HEK293 (cell line): Measurements from ENCODE around the gene EIF4B.
A peak's percentile ranks its signal among the peaks of the same experiment; 100 is the strongest.

Experiments used
- CTCF ChIA-PET: fragments of 350-600 bp; formaldehyde crosslinking; extraction: SDS; loops from one replicate; lab custom pipeline; 2021; ENCODE audit warnings: antibody characterized with exemption; lab: Yijun Ruan, JAX
- POLR2A ChIA-PET: fragments of 300-600 bp; formaldehyde crosslinking; extraction: SDS; loops from one replicate; lab custom pipeline; 2020; ENCODE audit warnings: antibody characterized with exemption, inconsistent platforms; lab: Yijun Ruan, JAX
- H3K27ac ChIP-seq: fragments of 200-500 bp; sonication (Bioruptor generic); 2 replicates; pipeline ENCODE4 v1.5.1; 2014; ENCODE audit warnings: low read depth, low read length, control low read depth, inconsistent platforms; ENCODE audit errors: extremely low read depth
- H3K36me3 ChIP-seq, 2 experiments: fragments of 200-500 bp in 1 of 2; sonication (Bioruptor generic) in 1 of 2; 1 replicate in 1 of 2; 2 replicates in 1 of 2; pipeline ENCODE4 v1.5.1; 2014 to 2017; ENCODE audit warnings: inconsistent platforms in 2 of 2, low read length in 2 of 2; ENCODE audit not compliant: control insufficient read depth in 2 of 2, insufficient read depth in 1 of 2
- H3K4me1 ChIP-seq: fragments of 200-500 bp; sonication (Bioruptor generic); 2 replicates; pipeline ENCODE4 v1.5.1; 2014; ENCODE audit warnings: mild to moderate bottlenecking, low read length, inconsistent platforms; ENCODE audit not compliant: control insufficient read depth, insufficient read depth
- H3K4me3 ChIP-seq: 2 replicates; pipeline ENCODE4 v1.5.1; 2011; ENCODE audit warnings: low read depth, mild to moderate bottlenecking, control low read depth, low read length, moderate library complexity
- H3K9me3 ChIP-seq: fragments of 200-500 bp; sonication (Bioruptor generic); 2 replicates; pipeline ENCODE4 v1.5.1; 2014; ENCODE audit warnings: low read depth, low read length, inconsistent platforms; ENCODE audit not compliant: control insufficient read depth, insufficient read depth
- CTCF ChIP-seq: fragments of 450-650 bp; formaldehyde crosslinking; IDR thresholded peaks from 2 replicates; pipeline ENCODE4 v1.5.1; 2016; ENCODE audit warnings: missing biosample characterization, missing genetic modification characterization
- GLIS2 ChIP-seq: fragments of 450-650 bp; formaldehyde crosslinking; IDR thresholded peaks from 2 replicates; pipeline ENCODE4 v1.5.1; 2016; ENCODE audit warnings: missing biosample characterization, missing genetic modification characterization
- KLF7 ChIP-seq: fragments of 450-650 bp; formaldehyde crosslinking; IDR thresholded peaks from 2 replicates; pipeline ENCODE4 v1.5.1; 2016; ENCODE audit warnings: missing biosample characterization, missing genetic modification characterization, borderline replicate concordance
- PRDM10 ChIP-seq: fragments of 450-650 bp; formaldehyde crosslinking; IDR thresholded peaks from 2 replicates; pipeline ENCODE4 v1.5.1; 2016; ENCODE audit warnings: missing biosample characterization, missing genetic modification characterization
- RBAK ChIP-seq: fragments of 450-650 bp; formaldehyde crosslinking; IDR thresholded peaks from 2 replicates; pipeline ENCODE4 v1.5.1; 2016; ENCODE audit warnings: missing biosample characterization, missing genetic modification characterization
- ZBTB1 ChIP-seq: fragments of 450-650 bp; formaldehyde crosslinking; IDR thresholded peaks from 2 replicates; pipeline ENCODE4 v1.5.1; 2016; ENCODE audit warnings: missing biosample characterization, missing genetic modification characterization
- ZFP37 ChIP-seq: fragments of 450-650 bp; formaldehyde crosslinking; IDR thresholded peaks from 2 replicates; pipeline ENCODE4 v1.5.1; 2016; ENCODE audit warnings: missing biosample characterization, missing genetic modification characterization
- ZNF10 ChIP-seq: fragments of 450-650 bp; formaldehyde crosslinking; IDR thresholded peaks from 2 replicates; pipeline ENCODE4 v1.5.1; 2017; ENCODE audit warnings: missing biosample characterization, missing genetic modification characterization
- ZNF24 ChIP-seq: fragments of 450-650 bp; formaldehyde crosslinking; IDR thresholded peaks from 2 replicates; pipeline ENCODE4 v1.5.1; 2016; ENCODE audit warnings: missing biosample characterization, missing genetic modification characterization
- ZNF302 ChIP-seq: fragments of 450-650 bp; formaldehyde crosslinking; IDR thresholded peaks from 2 replicates; pipeline ENCODE4 v1.5.1; 2016; ENCODE audit warnings: missing biosample characterization, missing genetic modification characterization, low read depth
- ZNF488 ChIP-seq: fragments of 450-650 bp; formaldehyde crosslinking; IDR thresholded peaks from 2 replicates; pipeline ENCODE4 v1.5.1; 2016; ENCODE audit warnings: missing biosample characterization, missing genetic modification characterization
- ZNF555 ChIP-seq: fragments of 450-650 bp; formaldehyde crosslinking; conservative IDR thresholded peaks from 2 replicates; pipeline ENCODE4 v1.5.1; 2017; ENCODE audit warnings: missing biosample characterization, mild to moderate bottlenecking, missing genetic modification characterization, inconsistent platforms
- ZNF658 ChIP-seq: fragments of 450-650 bp; formaldehyde crosslinking; IDR thresholded peaks from 2 replicates; pipeline ENCODE4; 2016; ENCODE audit warnings: missing biosample characterization, missing genetic modification characterization
- ZNF776 ChIP-seq: fragments of 450-650 bp; formaldehyde crosslinking; IDR thresholded peaks from 2 replicates; pipeline ENCODE4 v1.5.0; 2017; ENCODE audit warnings: missing biosample characterization, missing genetic modification characterization, borderline replicate concordance
- ZNF777 ChIP-seq: fragments of 450-650 bp; formaldehyde crosslinking; IDR thresholded peaks from 2 replicates; pipeline ENCODE4 v1.5.1; 2017; ENCODE audit warnings: missing biosample characterization, missing genetic modification characterization, borderline replicate concordance
- ZXDB ChIP-seq: fragments of 450-650 bp; formaldehyde crosslinking; IDR thresholded peaks from 2 replicates; pipeline ENCODE4 v1.5.1; 2016; ENCODE audit warnings: missing biosample characterization, missing genetic modification characterization
- TF ChIP-seq, protein P1 (sequence below): fragments of 450-650 bp; formaldehyde crosslinking; IDR thresholded peaks from 2 replicates; pipeline ENCODE4 v1.5.1; 2016; ENCODE audit warnings: missing biosample characterization, missing genetic modification characterization
- TF ChIP-seq, protein P2 (sequence below): fragments of 450-650 bp; formaldehyde crosslinking; IDR thresholded peaks from 2 replicates; pipeline ENCODE4 v1.5.1; 2016; ENCODE audit warnings: missing biosample characterization, missing genetic modification characterization

EIF4B gene

GRCh38 chr12:53060064-53060720, 53.9 kb downstream of the EIF4B start (continued):
- TF ChIP-seq ZBTB1 (tag by site-specific recombination): no peak
- no peak for TF ChIP-seq ZNF658 (tag by site-specific recombination)
- no peak for TF ChIP-seq ZNF302 (tag by site-specific recombination)
- TF ChIP-seq, protein P1, sequence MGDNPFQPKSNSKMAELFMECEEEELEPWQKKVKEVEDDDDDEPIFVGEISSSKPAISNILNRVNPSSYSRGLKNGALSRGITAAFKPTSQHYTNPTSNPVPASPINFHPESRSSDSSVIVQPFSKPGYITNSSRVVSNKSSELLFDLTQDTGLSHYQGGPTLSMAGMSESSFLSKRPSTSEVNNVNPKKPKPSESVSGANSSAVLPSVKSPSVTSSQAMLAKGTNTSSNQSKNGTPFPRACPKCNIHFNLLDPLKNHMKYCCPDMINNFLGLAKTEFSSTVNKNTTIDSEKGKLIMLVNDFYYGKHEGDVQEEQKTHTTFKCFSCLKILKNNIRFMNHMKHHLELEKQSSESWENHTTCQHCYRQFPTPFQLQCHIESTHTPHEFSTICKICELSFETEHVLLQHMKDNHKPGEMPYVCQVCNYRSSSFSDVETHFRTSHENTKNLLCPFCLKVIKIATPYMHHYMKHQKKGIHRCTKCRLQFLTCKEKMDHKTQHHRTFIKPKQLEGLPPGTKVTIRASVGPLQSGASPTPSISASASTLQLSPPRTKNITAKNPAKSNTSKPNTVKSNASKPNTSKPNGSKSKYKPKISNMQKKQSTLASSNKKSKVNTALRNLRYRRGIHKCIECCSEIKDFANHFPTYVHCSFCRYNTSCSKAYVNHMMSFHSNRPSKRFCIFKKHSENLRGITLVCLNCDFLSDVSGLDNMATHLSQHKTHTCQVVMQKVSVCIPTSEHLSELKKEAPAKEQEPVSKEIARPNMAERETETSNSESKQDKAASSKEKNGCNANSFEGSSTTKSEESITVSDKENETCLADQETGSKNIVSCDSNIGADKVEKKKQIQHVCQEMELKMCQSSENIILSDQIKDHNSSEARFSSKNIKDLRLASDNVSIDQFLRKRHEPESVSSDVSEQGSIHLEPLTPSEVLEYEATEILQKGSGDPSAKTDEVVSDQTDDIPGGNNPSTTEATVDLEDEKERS (tag by site-specific recombination): no peak
- no peak for TF ChIP-seq ZXDB (tag by site-specific recombination)

DNA sequence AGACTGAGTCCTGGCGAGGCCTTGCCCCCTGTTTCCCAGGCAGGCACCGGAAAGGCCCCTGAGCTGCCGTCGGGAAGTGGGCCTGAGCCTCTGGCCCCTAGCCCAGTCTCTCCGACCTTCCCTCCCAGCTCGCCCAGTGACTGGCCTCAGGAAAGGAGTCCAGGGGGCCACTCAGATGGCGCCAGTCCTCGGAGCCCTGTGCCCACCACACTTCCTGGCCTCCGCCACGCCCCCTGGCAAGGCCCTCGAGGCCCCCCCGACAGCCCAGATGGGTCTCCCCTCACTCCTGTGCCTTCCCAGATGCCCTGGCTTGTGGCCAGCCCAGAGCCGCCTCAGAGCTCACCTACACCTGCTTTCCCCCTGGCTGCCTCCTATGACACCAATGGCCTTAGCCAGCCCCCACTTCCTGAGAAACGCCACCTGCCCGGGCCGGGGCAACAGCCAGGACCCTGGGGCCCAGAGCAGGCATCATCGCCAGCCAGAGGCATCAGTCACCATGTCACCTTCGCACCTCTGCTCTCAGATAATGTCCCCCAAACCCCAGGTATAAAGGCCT, 54.5 kb downstream of the EIF4B start:
- TF ChIP-seq ZNF776 (tag by site-specific recombination): no peak
- TF ChIP-seq GLIS2 (tag by site-specific recombination): peak; percentile 22; the same call in 1 of the 2 replicates
- Histone ChIP-seq H3K9me3 (no peaks in the 10 kb centered on the region), H3K27ac (no peak overlapping the region), H3K36me3 (peaks cover 0 to 47% of the 10 kb centered on the region in 2 experiments; a peak in 1 of 3 replicates), H3K4me1 (peaks cover 6% of the 10 kb centered on the region), H3K4me3 (no peak overlapping the region)
- CTCF ChIA-PET: interaction anchor here (0.7 to 11.5 kb wide), 4 partner anchors 10 to 86 kb away, joined by 3 to 264 read pairs (median 4); partner anchors contain the start of genes IGFBP6 and SOAT2
- POLR2A ChIA-PET: interaction anchor here (1.3 to 1.7 kb wide), 2 partner anchors 19 to 37 kb away, joined by 4 to 7 read pairs; partner anchors contain the start of genes IGFBP6 and SPRYD3

- no peaks in the 10 kb centered on the region for H3K9me3 ChIP-seq
- peaks cover 0 to 48% of the 10 kb centered on the region in 2 experiments; a peak in 1 of 3 replicates for H3K36me3 ChIP-seq
- no peak overlapping the region for H3K4me3 ChIP-seq
- H3K27ac ChIP-seq: no peak overlapping the region
- H3K4me1 ChIP-seq: peaks cover 6% of the 10 kb centered on the region
- CTCF ChIA-PET: interaction anchor here (0.6 to 11.5 kb wide), 10 partner anchors 8 to 88 kb away, joined by 3 to 264 read pairs (median 4); partner anchors contain the start of genes IGFBP6 and SOAT2
- POLR2A ChIA-PET: interaction anchor here (0.6 to 1.7 kb wide), 4 partner anchors 18 to 56 kb away, joined by 3 to 7 read pairs (median 6); partner anchors contain the start of genes EIF4B, IGFBP6 and SPRYD3
- TF ChIP-seq KLF7 (no peak), ZNF10 (tag by site-specific recombination) (peak; percentile 41; the same call in 1 of the 2 replicates), ZFP37 (tag by site-specific recombination) (0 out of 2 replicates have a peak, but pooled peaks have one; percentile 34), PRDM10 (tag by site-specific recombination) (peak; percentile 29), ZNF555 (tag by site-specific recombination) (no peak), CTCF (tag by site-specific recombination) (peak; percentile 37; the same call in 1 of the 2 replicates), RBAK (no peak), ZNF24 (no peak), ZNF777 (tag by site-specific recombination) (no peak), ZNF488 (tag by site-specific recombination) (no peak)
- TF ChIP-seq, protein P2, sequence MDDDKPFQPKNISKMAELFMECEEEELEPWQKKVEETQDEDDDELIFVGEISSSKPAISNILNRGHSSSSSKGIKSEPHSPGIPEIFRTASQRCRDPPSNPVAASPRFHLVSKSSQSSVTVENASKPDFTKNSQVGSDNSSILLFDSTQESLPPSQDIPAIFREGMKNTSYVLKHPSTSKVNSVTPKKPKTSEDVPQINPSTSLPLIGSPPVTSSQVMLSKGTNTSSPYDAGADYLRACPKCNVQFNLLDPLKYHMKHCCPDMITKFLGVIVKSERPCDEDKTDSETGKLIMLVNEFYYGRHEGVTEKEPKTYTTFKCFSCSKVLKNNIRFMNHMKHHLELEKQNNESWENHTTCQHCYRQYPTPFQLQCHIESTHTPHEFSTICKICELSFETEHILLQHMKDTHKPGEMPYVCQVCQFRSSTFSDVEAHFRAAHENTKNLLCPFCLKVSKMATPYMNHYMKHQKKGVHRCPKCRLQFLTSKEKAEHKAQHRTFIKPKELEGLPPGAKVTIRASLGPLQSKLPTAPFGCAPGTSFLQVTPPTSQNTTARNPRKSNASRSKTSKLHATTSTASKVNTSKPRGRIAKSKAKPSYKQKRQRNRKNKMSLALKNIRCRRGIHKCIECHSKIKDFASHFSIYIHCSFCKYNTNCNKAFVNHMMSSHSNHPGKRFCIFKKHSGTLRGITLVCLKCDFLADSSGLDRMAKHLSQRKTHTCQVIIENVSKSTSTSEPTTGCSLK: no peak
Measured at GRCh38 chr12:53061404-53062010, 55.3 kb downstream of the EIF4B start.
